ENCODE data around the gene CNTNAP5. TPM values are rescaled to one million over a fixed set of nuclear protein-coding genes. Genes with fewer than 3 reads are reported as not detected.

CNTNAP5 gene
- polyA plus RNA-seq, 4 donors: 0.03 to 0.12 TPM; not detected in 2

DNA sequence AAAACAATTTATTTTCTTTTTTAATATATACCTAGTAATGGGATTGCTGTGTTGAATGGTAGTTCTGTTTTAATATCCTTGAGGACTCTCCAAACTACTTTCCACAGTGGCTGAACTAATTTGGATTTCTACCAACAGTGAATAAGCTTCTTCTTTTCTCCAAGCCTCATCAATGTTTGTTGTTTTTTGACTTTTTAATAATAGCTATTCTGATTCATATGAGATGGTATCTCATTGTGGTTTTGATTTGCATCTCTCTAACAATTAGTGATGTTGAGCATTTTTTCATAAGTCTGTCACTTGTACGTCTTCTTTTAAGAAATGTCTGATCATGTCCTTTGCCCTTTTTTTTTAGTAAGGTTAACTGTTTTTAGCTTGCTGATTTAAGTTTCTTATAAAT is 863.3 kb downstream of the CNTNAP5 start:
- H3K36me3 ChIP-seq (ENCODE audit: control insufficient read depth in 3 of 3, insufficient read depth in 2 of 3, low read depth in 1 of 3, low read length in 3 of 3): no peaks in the 10 kb centered on the region
- no peaks in the 10 kb centered on the region for H3K4me1 ChIP-seq (ENCODE audit: control insufficient read depth in 3 of 3, insufficient read depth in 2 of 3, low read depth in 1 of 3, low read length in 2 of 3)
- FAIRE-seq: no peak
- no peaks in the 10 kb centered on the region for H3K9me3 ChIP-seq (ENCODE audit: control insufficient read depth in 2 of 2, insufficient read depth in 1 of 2, low read depth in 1 of 2, low read length in 1 of 2)
- no peak overlapping the region for H3K4me3 ChIP-seq (ENCODE audit: low read depth in 1 of 3, low read length in 3 of 3)
- 79 to 100% (median 95%) methylated on average over 1 of the region's 1 CpG for WGBS, 3 donors
- H3K27me3 ChIP-seq (ENCODE audit: control insufficient read depth in 3 of 3, insufficient read depth in 3 of 3, low read length in 3 of 3): no peaks in the 10 kb centered on the region
- DNase-seq: no peak
- H3K27ac ChIP-seq (ENCODE audit: low read depth in 1 of 3, low read length in 2 of 3): no peak overlapping the region

DNA sequence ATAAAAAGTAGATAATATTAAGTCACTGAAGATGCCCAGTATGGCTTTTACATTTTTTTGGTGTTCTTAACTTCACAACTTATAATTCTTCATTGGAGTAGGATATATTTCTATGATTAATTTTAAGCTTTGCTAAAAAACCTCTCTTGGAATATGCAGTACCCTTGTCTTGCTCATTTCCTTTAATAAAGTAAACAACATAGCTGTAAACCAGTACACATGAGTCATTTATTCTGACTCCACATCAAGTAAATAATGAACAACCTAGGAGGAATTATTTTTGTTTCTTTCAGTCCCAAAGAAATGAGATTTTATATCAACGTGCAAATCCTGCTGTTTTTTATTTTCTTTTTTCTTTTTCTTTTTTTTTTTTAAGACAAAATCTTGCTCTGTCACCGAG is 869.1 kb downstream of the CNTNAP5 start:
- Histone ChIP-seq H3K36me3 (ENCODE audit: control insufficient read depth in 3 of 3, insufficient read depth in 2 of 3, low read depth in 1 of 3, low read length in 3 of 3) (no peaks in the 10 kb centered on the region), H3K27ac (ENCODE audit: low read depth in 1 of 3, low read length in 2 of 3) (no peak overlapping the region), H3K4me1 (ENCODE audit: control insufficient read depth in 3 of 3, insufficient read depth in 2 of 3, low read depth in 1 of 3, low read length in 2 of 3) (no peaks in the 10 kb centered on the region), H3K27me3 (ENCODE audit: control insufficient read depth in 3 of 3, insufficient read depth in 3 of 3, low read length in 3 of 3) (no peaks in the 10 kb centered on the region), H3K9me3 (ENCODE audit: control insufficient read depth in 2 of 2, insufficient read depth in 1 of 2, low read depth in 1 of 2, low read length in 1 of 2) (no peaks in the 10 kb centered on the region), H3K4me3 (ENCODE audit: low read depth in 1 of 3, low read length in 3 of 3) (no peak overlapping the region)
- WGBS, 3 donors: 36 to 59% (median 53%) methylated on average over 2 of the region's 2 CpGs
- FAIRE-seq (no peak), DNase-seq (no peak)

DNA sequence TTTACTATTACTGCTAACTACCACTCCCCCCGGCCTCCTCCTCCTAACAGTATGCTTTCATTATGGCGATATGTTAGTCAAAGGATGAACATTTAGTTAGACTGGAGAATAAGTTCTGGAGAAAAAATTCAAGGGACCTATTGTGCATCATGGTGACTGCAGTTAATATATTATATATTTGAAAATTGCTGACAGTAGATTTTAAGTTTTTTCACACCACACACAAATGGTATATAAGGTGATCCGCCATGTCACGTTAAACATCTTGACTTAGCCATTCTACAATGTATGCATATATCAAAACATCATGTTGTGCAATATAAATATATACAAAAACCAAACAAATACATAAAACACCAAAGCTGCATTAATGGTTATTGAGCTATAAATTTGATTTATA is 873.7 kb downstream of the CNTNAP5 start:
- no peaks in the 10 kb centered on the region for H3K27me3 ChIP-seq (ENCODE audit: control insufficient read depth in 3 of 3, insufficient read depth in 3 of 3, low read length in 3 of 3)
- H3K36me3 ChIP-seq (ENCODE audit: control insufficient read depth in 3 of 3, insufficient read depth in 2 of 3, low read depth in 1 of 3, low read length in 3 of 3): no peaks in the 10 kb centered on the region
- FAIRE-seq: no peak
- H3K4me1 ChIP-seq (ENCODE audit: control insufficient read depth in 3 of 3, insufficient read depth in 2 of 3, low read depth in 1 of 3, low read length in 2 of 3): no peaks in the 10 kb centered on the region
- DNase-seq: no peak
- no peaks in the 10 kb centered on the region for H3K9me3 ChIP-seq (ENCODE audit: control insufficient read depth in 2 of 2, insufficient read depth in 1 of 2, low read depth in 1 of 2, low read length in 1 of 2)
- 90 to 93% (median 90%) methylated on average over 4 of the region's 4 CpGs for WGBS, 3 donors
- H3K27ac ChIP-seq (ENCODE audit: low read depth in 1 of 3, low read length in 2 of 3): no peak overlapping the region
- no peak overlapping the region for H3K4me3 ChIP-seq (ENCODE audit: low read depth in 1 of 3, low read length in 3 of 3)

DNA sequence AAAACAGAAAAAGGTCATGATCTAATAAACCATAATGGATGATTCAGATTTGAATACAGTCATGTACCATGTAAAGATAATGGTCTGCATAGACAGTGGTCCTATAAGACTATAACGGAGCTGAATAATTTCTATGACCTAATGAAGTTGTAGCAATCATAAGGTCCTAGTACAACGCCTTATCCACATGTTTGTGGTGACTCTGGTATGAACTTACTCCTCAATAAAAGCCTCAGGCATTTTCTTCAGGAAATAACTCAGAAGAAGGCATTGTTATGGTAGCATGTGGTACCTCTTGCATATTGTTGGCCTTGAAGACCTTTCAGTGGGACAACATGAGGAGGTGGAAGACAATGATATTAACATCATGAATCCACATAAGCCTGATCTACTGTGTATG is 883.3 kb downstream of the CNTNAP5 start:
- no peaks in the 10 kb centered on the region for H3K27me3 ChIP-seq (ENCODE audit: control insufficient read depth in 3 of 3, insufficient read depth in 3 of 3, low read length in 3 of 3)
- no peak overlapping the region for H3K4me3 ChIP-seq (ENCODE audit: low read depth in 1 of 3, low read length in 3 of 3)
- WGBS, 3 donors: 65 to 76% (median 67%) methylated on average over 2 of the region's 2 CpGs
- H3K9me3 ChIP-seq (ENCODE audit: control insufficient read depth in 2 of 2, insufficient read depth in 1 of 2, low read depth in 1 of 2, low read length in 1 of 2): no peaks in the 10 kb centered on the region
- no peak overlapping the region for H3K27ac ChIP-seq (ENCODE audit: low read depth in 1 of 3, low read length in 2 of 3)
- FAIRE-seq: no peak
- no peak for DNase-seq
- no peaks in the 10 kb centered on the region for H3K36me3 ChIP-seq (ENCODE audit: control insufficient read depth in 3 of 3, insufficient read depth in 2 of 3, low read depth in 1 of 3, low read length in 3 of 3)
- no peaks in the 10 kb centered on the region for H3K4me1 ChIP-seq (ENCODE audit: control insufficient read depth in 3 of 3, insufficient read depth in 2 of 3, low read depth in 1 of 3, low read length in 2 of 3)

GRCh38 chr2:124911560-124911959 is 886.5 kb downstream of the CNTNAP5 start:
- no peak overlapping the region for H3K4me3 ChIP-seq (ENCODE audit: low read depth in 1 of 3, low read length in 3 of 3)
- no peaks in the 10 kb centered on the region for H3K9me3 ChIP-seq (ENCODE audit: control insufficient read depth in 2 of 2, insufficient read depth in 1 of 2, low read depth in 1 of 2, low read length in 1 of 2)
- FAIRE-seq (no peak), DNase-seq (no peak)
- no peak overlapping the region for H3K27ac ChIP-seq (ENCODE audit: low read depth in 1 of 3, low read length in 2 of 3)
- no peaks in the 10 kb centered on the region for H3K27me3 ChIP-seq (ENCODE audit: control insufficient read depth in 3 of 3, insufficient read depth in 3 of 3, low read length in 3 of 3)
- no peaks in the 10 kb centered on the region for H3K4me1 ChIP-seq (ENCODE audit: control insufficient read depth in 3 of 3, insufficient read depth in 2 of 3, low read depth in 1 of 3, low read length in 2 of 3)
- no peaks in the 10 kb centered on the region for H3K36me3 ChIP-seq (ENCODE audit: control insufficient read depth in 3 of 3, insufficient read depth in 2 of 3, low read depth in 1 of 3, low read length in 3 of 3)
- WGBS, 3 donors: 53 to 61% (median 58%) methylated on average over 5 of the region's 5 CpGs

- Histone ChIP-seq H3K9me3 (ENCODE audit: control insufficient read depth in 2 of 2, insufficient read depth in 1 of 2, low read depth in 1 of 2, low read length in 1 of 2) (no peaks in the 10 kb centered on the region), H3K27ac (ENCODE audit: low read depth in 1 of 3, low read length in 2 of 3) (no peak overlapping the region), H3K36me3 (ENCODE audit: control insufficient read depth in 3 of 3, insufficient read depth in 2 of 3, low read depth in 1 of 3, low read length in 3 of 3) (no peaks in the 10 kb centered on the region), H3K27me3 (ENCODE audit: control insufficient read depth in 3 of 3, insufficient read depth in 3 of 3, low read length in 3 of 3) (no peaks in the 10 kb centered on the region), H3K4me1 (ENCODE audit: control insufficient read depth in 3 of 3, insufficient read depth in 2 of 3, low read depth in 1 of 3, low read length in 2 of 3) (no peaks in the 10 kb centered on the region), H3K4me3 (ENCODE audit: low read depth in 1 of 3, low read length in 3 of 3) (no peak overlapping the region)
- FAIRE-seq (no peak), DNase-seq (no peak)
- WGBS, 3 donors: 77 to 82% (median 79%) methylated on average over 9 of the region's 9 CpGs
Measured at GRCh38 chr2:124913868-124914267, 888.8 kb downstream of the CNTNAP5 start.

GRCh38 chr2:124915567-124915966 is 890.5 kb downstream of the CNTNAP5 start:
- H3K27me3 ChIP-seq (ENCODE audit: control insufficient read depth in 3 of 3, insufficient read depth in 3 of 3, low read length in 3 of 3): no peaks in the 10 kb centered on the region
- H3K4me1 ChIP-seq (ENCODE audit: control insufficient read depth in 3 of 3, insufficient read depth in 2 of 3, low read depth in 1 of 3, low read length in 2 of 3): no peaks in the 10 kb centered on the region
- no peaks in the 10 kb centered on the region for H3K36me3 ChIP-seq (ENCODE audit: control insufficient read depth in 3 of 3, insufficient read depth in 2 of 3, low read depth in 1 of 3, low read length in 3 of 3)
- H3K9me3 ChIP-seq (ENCODE audit: control insufficient read depth in 2 of 2, insufficient read depth in 1 of 2, low read depth in 1 of 2, low read length in 1 of 2): no peaks in the 10 kb centered on the region
- WGBS, 3 donors: 70 to 92% (median 78%) methylated on average over 1 of the region's 1 CpG
- no peak for DNase-seq
- no peak overlapping the region for H3K27ac ChIP-seq (ENCODE audit: low read depth in 1 of 3, low read length in 2 of 3)
- no peak overlapping the region for H3K4me3 ChIP-seq (ENCODE audit: low read depth in 1 of 3, low read length in 3 of 3)
- FAIRE-seq: no peak

DNA sequence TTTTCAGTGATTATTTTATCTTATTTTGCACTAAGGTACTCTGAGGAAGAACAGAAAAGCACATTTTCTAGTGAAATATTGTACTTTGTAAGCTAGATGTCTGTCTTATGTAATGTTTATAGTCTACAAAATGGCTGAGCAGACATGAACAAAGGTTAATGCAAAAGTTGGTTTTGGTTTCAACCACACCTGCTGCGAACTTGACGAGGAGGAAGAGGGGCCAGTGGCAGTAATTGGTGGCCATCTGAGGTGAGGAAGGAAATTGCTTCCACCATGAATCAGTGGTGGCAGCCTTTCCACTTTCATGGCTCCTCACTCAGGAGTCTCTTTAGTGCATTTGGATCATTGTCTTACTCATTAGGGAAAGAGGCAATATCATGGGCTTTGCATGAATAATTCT is 894.2 kb downstream of the CNTNAP5 start:
- Histone ChIP-seq H3K36me3 (ENCODE audit: control insufficient read depth in 3 of 3, insufficient read depth in 2 of 3, low read depth in 1 of 3, low read length in 3 of 3) (no peaks in the 10 kb centered on the region), H3K27ac (ENCODE audit: low read depth in 1 of 3, low read length in 2 of 3) (no peak overlapping the region), H3K27me3 (ENCODE audit: control insufficient read depth in 3 of 3, insufficient read depth in 3 of 3, low read length in 3 of 3) (no peaks in the 10 kb centered on the region), H3K4me3 (ENCODE audit: low read depth in 1 of 3, low read length in 3 of 3) (no peak overlapping the region), H3K9me3 (ENCODE audit: control insufficient read depth in 2 of 2, insufficient read depth in 1 of 2, low read depth in 1 of 2, low read length in 1 of 2) (no peaks in the 10 kb centered on the region), H3K4me1 (ENCODE audit: control insufficient read depth in 3 of 3, insufficient read depth in 2 of 3, low read depth in 1 of 3, low read length in 2 of 3) (no peaks in the 10 kb centered on the region)
- WGBS, 3 donors: 21 to 61% (median 53%) methylated on average over 2 of the region's 2 CpGs
- no peak for DNase-seq
- FAIRE-seq: no peak

GRCh38 chr2:124920448-124920847 is 895.4 kb downstream of the CNTNAP5 start:
- Histone ChIP-seq H3K27ac (ENCODE audit: low read depth in 1 of 3, low read length in 2 of 3) (no peak overlapping the region), H3K27me3 (ENCODE audit: control insufficient read depth in 3 of 3, insufficient read depth in 3 of 3, low read length in 3 of 3) (no peaks in the 10 kb centered on the region), H3K4me3 (ENCODE audit: low read depth in 1 of 3, low read length in 3 of 3) (no peak overlapping the region), H3K9me3 (ENCODE audit: control insufficient read depth in 2 of 2, insufficient read depth in 1 of 2, low read depth in 1 of 2, low read length in 1 of 2) (no peaks in the 10 kb centered on the region), H3K36me3 (ENCODE audit: control insufficient read depth in 3 of 3, insufficient read depth in 2 of 3, low read depth in 1 of 3, low read length in 3 of 3) (no peaks in the 10 kb centered on the region), H3K4me1 (ENCODE audit: control insufficient read depth in 3 of 3, insufficient read depth in 2 of 3, low read depth in 1 of 3, low read length in 2 of 3) (no peaks in the 10 kb centered on the region)
- DNase-seq (no peak), FAIRE-seq (no peak)
- WGBS, 3 donors: 91 to 92% (median 91%) methylated on average over 1 of the region's 1 CpG
